UCSD-AML1 (cell line): ENCODE measurements around the gene AGA.
A peak's percentile ranks its signal among the peaks of the same experiment; 100 is the strongest.

Source experiments
- DNase-seq: peaks from one replicate; lab custom pipeline; 2025; ENCODE audit not compliant: unreplicated experiment; lab: John Stamatoyannopoulos, UW

Gene AGA

GRCh38 chr4:177447417-177448004 is 5.3 kb upstream of the AGA start:
- no peak for DNase-seq

DNA sequence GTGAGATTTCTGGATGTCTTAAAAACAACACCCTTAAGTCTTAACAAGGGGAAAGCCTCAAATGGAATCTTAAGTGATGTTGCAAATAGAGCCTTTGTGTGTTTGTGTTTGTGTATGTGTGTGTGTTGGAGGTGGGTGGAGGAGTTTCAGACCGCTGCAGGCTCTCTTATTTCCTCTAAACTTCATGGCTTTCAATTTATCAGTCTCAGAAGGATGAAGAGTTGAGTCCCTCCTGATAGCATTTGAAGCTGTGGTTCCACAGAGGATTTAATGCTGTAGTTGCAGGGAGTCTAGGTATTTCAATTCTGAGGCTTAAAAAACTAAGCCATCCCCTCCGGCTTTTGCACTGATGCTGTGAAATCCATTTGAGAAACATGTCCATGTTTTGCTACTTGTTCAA is 4.3 kb upstream of the AGA start:
- DNase-seq: no peak

DNA sequence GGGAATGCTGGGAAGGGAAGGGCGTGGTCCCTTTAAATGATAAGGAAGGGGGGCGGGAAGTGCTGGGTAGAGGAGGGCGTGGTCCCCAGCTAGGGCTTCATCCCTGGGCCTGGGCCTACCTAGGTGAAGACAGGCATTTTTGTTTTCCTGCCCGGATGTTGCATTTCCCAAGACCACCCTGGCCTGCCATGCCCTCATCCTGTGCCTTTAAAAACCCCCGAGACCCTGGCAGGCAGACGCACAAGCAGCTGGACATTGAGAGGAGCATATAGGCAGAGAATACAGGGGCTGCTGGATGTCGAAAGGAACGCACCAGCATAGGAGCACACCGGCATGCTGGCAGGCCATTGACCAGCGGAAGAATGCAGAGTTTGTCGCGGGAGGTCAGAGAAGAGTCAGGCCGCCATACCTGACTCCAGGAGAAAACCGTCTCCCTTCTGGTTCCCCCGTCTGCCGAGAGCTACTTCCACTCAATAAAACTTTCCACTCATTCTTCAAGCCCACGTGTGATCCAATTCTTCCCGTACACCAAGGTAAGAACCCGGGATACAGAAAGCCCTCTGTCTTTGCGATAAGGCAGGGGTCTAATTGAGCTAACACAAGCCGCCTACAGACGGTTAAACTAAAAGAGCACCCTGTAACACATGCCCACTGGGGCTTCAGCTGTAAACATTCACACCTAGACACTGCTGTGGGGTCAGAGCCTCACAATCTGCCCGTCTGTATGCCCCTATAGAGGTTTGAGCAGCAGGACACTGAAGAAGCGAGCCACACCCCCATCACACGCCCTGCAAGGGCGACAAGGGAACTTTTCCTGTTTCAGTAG is 2.9 kb upstream of the AGA start:
- no peak for DNase-seq

GRCh38 chr4:177441061-177441802 is 1.0 kb downstream of the AGA start:
- peak; percentile 23 for DNase-seq

DNA sequence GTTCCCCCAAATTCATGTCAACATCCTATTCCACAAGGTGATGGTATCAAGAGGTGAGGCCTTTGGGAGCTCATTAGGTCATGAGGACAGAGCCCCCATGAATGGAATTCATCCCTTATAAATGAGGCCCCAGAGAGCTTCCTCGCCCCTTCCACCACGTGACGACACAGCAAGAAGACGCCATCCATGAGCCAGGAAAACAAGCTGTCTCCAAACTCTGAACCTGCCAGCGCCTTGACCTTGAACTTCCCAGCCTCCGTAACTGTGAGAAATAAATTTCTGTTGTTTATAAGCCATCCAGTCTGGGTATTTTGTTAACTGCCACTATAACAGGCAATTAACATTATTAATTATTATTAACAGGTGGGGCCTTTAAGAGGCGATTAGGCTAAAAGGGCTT is 5.8 kb downstream of the AGA start:
- DNase-seq: no peak

DNA sequence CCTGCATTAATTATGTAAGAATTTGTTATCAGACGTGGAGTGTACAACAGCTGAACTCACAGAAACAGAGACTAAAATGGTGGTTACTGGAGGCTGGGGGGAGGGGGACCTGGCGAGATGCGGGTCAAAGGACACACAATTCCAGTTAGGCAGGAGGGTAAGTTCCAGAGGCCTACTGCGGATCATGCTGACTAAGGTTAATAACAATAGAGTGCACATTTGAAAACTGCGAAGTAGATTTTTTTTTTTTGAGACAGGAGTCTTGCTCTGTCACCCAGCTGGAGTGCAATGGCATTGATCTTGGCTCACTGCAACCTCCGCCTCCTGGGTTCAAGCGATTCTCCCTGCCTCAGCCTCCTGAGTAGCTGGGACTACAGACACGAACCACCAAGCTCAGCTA is 7.6 kb downstream of the AGA start:
- DNase-seq: no peak

DNA sequence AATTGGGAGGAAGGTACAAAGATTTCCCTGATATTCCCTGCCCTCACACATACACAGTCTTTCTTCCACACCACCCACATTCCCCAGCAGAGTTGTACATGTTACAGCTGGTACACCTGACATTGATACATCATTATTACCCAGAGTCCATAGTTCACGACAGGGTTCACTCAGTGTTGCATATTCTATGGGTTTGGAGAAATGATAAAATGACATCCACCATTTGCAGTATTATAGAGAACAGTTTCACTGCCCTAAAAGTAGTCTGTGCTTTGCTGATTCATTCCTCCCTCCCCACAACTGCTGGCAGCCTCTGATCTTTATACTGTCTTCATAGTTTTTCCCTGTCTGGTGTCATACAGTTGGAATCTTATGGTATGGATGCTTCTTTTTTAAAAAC is 15.0 kb downstream of the AGA start:
- DNase-seq: no peak

- DNase-seq: no peak
These were observed 22.8 kb downstream of the AGA start for GRCh38 chr4:177419434-177419833.

DNA sequence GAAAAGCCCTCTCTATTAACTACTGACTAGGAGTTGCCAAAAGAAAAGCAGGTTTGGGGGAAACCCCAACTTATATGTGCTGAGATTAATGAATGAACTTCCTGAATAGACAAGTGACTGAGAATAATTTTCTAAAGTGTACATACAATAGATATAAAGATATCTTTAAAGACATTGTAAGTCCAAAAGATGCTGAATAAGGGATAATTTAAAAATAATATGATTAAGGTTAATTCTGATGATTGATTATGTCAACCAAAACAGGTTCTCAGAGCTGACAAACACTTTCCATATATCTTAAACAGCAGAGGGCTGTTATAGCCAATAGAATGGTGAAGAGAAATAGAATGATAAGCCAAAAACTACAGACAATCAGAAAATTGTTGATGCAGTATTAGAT is 28.6 kb downstream of the AGA start:
- no peak for DNase-seq

DNA sequence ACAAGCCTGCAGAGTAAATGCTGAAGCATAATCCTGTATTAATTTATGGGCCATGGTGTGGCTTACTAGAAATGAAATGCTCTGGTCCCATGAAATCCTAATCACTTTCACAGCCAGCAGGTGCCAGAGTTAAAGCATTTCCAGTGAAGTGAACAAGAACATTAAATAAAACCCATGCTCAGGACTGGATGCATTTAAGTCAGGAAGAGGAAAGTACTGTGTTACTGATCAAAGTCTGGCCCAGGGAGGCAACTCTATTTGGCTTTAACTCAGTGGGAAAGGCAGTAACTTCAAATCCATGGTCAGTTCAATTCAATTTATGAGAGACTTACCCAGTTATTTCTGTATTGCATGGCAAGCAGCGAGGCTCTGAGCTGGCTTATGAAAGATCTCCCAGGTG is 29.2 kb downstream of the AGA start:
- no peak for DNase-seq

DNA sequence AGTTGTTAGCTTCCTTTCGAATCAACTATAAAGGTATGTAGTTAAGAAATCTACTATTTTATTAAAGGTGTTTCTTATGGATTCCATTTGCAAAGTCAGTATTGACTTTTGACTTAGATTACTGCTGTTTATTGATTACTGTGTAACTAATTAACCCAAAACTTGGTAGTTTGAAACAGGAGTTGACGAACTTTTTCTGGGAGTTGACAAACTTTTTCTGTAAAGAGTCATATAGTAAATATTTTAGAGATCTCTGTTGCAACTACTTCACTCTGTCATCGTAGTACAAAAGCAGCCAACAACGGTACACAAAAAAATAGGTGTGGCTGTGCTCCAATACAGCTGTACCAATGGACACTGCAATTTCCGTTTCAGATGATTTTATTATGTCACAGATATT is 30.2 kb downstream of the AGA start:
- no peak for DNase-seq

DNA sequence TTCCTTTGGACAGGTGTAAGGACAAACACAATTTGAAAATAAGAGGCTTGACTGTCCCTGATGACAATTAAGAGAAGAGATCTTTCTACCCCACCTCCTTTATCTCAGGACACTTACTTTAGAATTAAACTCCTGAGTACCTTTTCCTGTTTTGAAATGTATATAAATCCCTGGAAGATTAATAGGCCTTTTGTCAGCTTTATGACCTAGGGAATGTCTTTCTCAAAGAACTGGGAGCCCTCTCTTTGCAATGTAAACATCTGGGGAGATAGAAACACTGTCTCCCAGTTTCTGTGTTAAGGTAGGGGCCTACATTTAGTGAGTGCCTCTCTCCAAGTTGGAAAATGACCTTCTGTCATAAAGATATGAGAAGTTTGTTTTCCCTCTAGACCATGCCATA is 31.7 kb downstream of the AGA start:
- no peak for DNase-seq

DNA sequence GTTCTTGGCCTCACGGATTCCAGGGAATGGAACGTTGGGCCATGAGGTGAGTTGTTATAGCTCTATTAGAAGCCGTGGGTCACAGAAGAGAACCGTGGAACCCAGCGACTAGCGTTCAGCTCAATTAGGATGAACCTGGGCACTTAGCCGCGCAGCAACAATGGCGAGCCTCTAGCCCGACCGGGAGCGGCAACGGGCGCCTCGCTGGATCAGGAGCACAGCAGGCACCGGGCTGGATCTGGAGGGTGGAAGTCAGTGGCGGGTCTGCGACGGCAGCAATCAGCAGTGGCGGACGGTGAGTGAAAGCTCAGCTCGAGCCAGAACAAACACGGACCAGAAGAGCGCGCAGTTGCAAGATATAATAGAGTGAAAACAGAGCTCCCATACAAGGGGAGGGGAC is 34.2 kb downstream of the AGA start:
- DNase-seq: no peak

- DNase-seq: no peak
These were observed 36.7 kb downstream of the AGA start for GRCh38 chr4:177405508-177405907.

GRCh38 chr4:177404986-177405385 is 37.3 kb downstream of the AGA start:
- no peak for DNase-seq

GRCh38 chr4:177404342-177404741 is 37.9 kb downstream of the AGA start:
- no peak for DNase-seq

- no peak for DNase-seq
These were observed 38.5 kb downstream of the AGA start for GRCh38 chr4:177403746-177404145.

GRCh38 chr4:177401658-177402273 is 40.5 kb downstream of the AGA start:
- DNase-seq: no peak

DNA sequence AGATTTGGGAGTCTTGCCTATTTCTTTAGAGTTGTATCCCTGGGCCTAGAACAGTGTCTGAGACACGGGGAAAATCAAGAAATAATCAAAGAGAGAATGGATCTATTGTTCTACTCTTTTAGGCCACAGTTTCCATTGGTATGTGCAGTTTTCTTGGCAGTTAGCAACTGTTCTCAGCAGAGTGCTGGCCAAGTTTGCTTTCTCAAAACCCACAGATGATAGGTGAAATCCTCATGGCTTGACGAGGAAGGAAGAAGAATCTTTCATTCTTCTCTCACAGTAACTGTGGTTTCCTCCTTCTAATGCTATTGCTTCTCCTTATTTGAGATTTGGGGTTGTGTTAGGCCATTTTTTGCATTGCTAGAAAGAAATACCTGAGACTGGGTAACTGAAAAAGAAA is 42.2 kb downstream of the AGA start:
- DNase-seq: no peak

- DNase-seq: no peak
These were observed 45.9 kb downstream of the AGA start for GRCh38 chr4:177396352-177396751.

GRCh38 chr4:177393236-177393635 is 49.0 kb downstream of the AGA start:
- DNase-seq: peak; percentile 21

- no peak for DNase-seq
These were observed 50.3 kb downstream of the AGA start for GRCh38 chr4:177391953-177392352.
